Hematopoietic multipotent progenitor cell (in vitro differentiated cells): ENCODE measurements around the gene MAP2. TPM values are rescaled to one million over a fixed set of nuclear protein-coding genes. Genes with fewer than 3 reads are reported as not detected.

Experiments
- DNase-seq, 3 donors: peaks; one replicate each; pipeline ENCODE4 v3.0.0-alpha.2; 2011 to 2015; ENCODE audit warnings: low read depth in 2 of 3, low spot score in 2 of 3
- total RNA-seq: library from RNA; depleted of rRNA; stranded (reverse); fragments of >200 nt; gene quantifications from one replicate; pipeline ENCODE4 v1.2.3, GENCODE V29; 2012

Gene MAP2
- total RNA-seq, 1 donor = under 0.01 TPM

GRCh38 chr2:209523867-209524266, 100.0 kb downstream of the MAP2 start:
- DNase-seq = no peak

GRCh38 chr2:209525331-209525730, 101.5 kb downstream of the MAP2 start:
- no peak for DNase-seq

GRCh38 chr2:209525834-209526281, 102.0 kb downstream of the MAP2 start:
- DNase-seq = peak in 2 of 3 donors; percentile 25 to 71

- peak in 2 of 3 donors; percentile 5 to 51 for DNase-seq
These were observed 102.7 kb downstream of the MAP2 start for GRCh38 chr2:209526561-209526960.

- DNase-seq = no peak
These were observed 105.7 kb downstream of the MAP2 start for GRCh38 chr2:209529579-209529978.

GRCh38 chr2:209532321-209532720, 108.5 kb downstream of the MAP2 start:
- no peak for DNase-seq

GRCh38 chr2:209533391-209533790, 109.5 kb downstream of the MAP2 start:
- no peak for DNase-seq

GRCh38 chr2:209534228-209534627, 110.4 kb downstream of the MAP2 start:
- no peak for DNase-seq

GRCh38 chr2:209536363-209536762, 112.5 kb downstream of the MAP2 start:
- no peak for DNase-seq

- DNase-seq = no peak
These were observed 123.9 kb downstream of the MAP2 start for GRCh38 chr2:209547726-209548125.

- DNase-seq = no peak
These were observed 125.7 kb downstream of the MAP2 start for GRCh38 chr2:209549589-209549988.

GRCh38 chr2:209553913-209554312, 130.1 kb downstream of the MAP2 start:
- DNase-seq = no peak

GRCh38 chr2:209556354-209556961, 132.6 kb downstream of the MAP2 start:
- DNase-seq = peak in 2 of 3 donors; percentile 29 to 70

- no peak for DNase-seq
These were observed 137.1 kb downstream of the MAP2 start for GRCh38 chr2:209560911-209561310.

- no peak for DNase-seq
These were observed 139.6 kb downstream of the MAP2 start for GRCh38 chr2:209563453-209563852.

- DNase-seq = no peak
These were observed 141.0 kb downstream of the MAP2 start for GRCh38 chr2:209564816-209565215.

GRCh38 chr2:209565896-209566582, 142.2 kb downstream of the MAP2 start:
- no peak for DNase-seq

GRCh38 chr2:209570194-209570593, 146.3 kb downstream of the MAP2 start:
- no peak for DNase-seq

- no peak for DNase-seq
These were observed 150.7 kb downstream of the MAP2 start for GRCh38 chr2:209574515-209574914.

GRCh38 chr2:209577376-209578357, 153.8 kb downstream of the MAP2 start:
- peak in 1 of 3 donors; percentile 38 for DNase-seq

- DNase-seq = peak in 1 of 3 donors; percentile 3
These were observed 154.7 kb downstream of the MAP2 start for GRCh38 chr2:209578394-209579001.
